Hepatocyte (in vitro differentiated cells): Measurements from ENCODE around the gene PIAS1. TPM values are rescaled to one million over a fixed set of nuclear protein-coding genes. Genes with fewer than 3 reads are reported as not detected.

Experiments
- DNase-seq: peaks from one replicate; pipeline ENCODE4 v3.0.0-alpha.2; 2016; ENCODE audit warnings: low spot score
- H2AFZ ChIP-seq: fragments of 200-600 bp; sonication (generic); 2 replicates; pipeline ENCODE4 v1.6.0; 2016; ENCODE audit warnings: antibody characterized with exemption, mild to moderate bottlenecking
- H3K27ac ChIP-seq: fragments of 200-600 bp; sonication (generic); 2 replicates; pipeline ENCODE4 v1.5.1; 2016; ENCODE audit warnings: mild to moderate bottlenecking
- H3K27me3 ChIP-seq: fragments of 200-600 bp; sonication (generic); 2 replicates; pipeline ENCODE4 v1.6.1; 2016
- H3K36me3 ChIP-seq: fragments of 200-600 bp; sonication (generic); replicated peaks from 2 replicates; pipeline ENCODE4 v1.5.1; 2016; ENCODE audit warnings: low read depth; ENCODE audit not compliant: insufficient read depth
- H3K4me1 ChIP-seq: fragments of 200-600 bp; sonication (generic); 2 replicates; pipeline ENCODE4 v1.5.1; 2016; ENCODE audit warnings: mild to moderate bottlenecking, moderate library complexity; ENCODE audit not compliant: insufficient read depth
- H3K4me2 ChIP-seq: fragments of 200-600 bp; sonication (generic); 2 replicates; pipeline ENCODE4 v1.6.0; 2016
- H3K4me3 ChIP-seq: fragments of 200-600 bp; sonication (generic); 2 replicates; pipeline ENCODE4 v1.5.1; 2016; ENCODE audit warnings: mild to moderate bottlenecking
- H3K79me2 ChIP-seq: fragments of 200-600 bp; sonication (generic); 2 replicates; pipeline ENCODE4 v1.6.0; 2017; ENCODE audit warnings: mild to moderate bottlenecking
- H3K9me2 ChIP-seq: fragments of 200-600 bp; sonication (generic); replicated peaks from 2 replicates; pipeline ENCODE4 v1.6.0; 2017; ENCODE audit warnings: mild to moderate bottlenecking; ENCODE audit not compliant: insufficient read depth
- H3K9me3 ChIP-seq: fragments of 200-600 bp; sonication (generic); 2 replicates; pipeline ENCODE4 v1.5.1; 2016; ENCODE audit warnings: low read depth, mild to moderate bottlenecking
- H4K20me1 ChIP-seq: fragments of 200-600 bp; sonication (generic); 2 replicates; pipeline ENCODE4 v1.6.0; 2016; ENCODE audit warnings: mild to moderate bottlenecking; ENCODE audit not compliant: insufficient read depth, poor library complexity, severe bottlenecking
- CTCF ChIP-seq: fragments of 200-600 bp; sonication (generic); IDR thresholded peaks from 2 replicates; pipeline ENCODE4 v1.5.1; 2016; ENCODE audit warnings: antibody characterized with exemption, mild to moderate bottlenecking; ENCODE audit not compliant: poor library complexity
- EZH2 ChIP-seq: fragments of 200-600 bp; sonication (generic); IDR thresholded peaks from 2 replicates; pipeline ENCODE4 v1.6.1; 2016; ENCODE audit warnings: antibody characterized with exemption, mild to moderate bottlenecking, borderline replicate concordance
- EZH2phosphoT487 ChIP-seq: fragments of 200-600 bp; sonication (generic); IDR thresholded peaks from one replicate; pipeline ENCODE4 v1.6.1; 2018; ENCODE audit warnings: antibody characterized with exemption, mild to moderate bottlenecking, low read depth, moderate library complexity; ENCODE audit not compliant: unreplicated experiment, severe bottlenecking
- WGBS: methylation state at CpG from one replicate; pipeline ENCODE4 v1.1.6; 2016; ENCODE audit warnings: low lambda C conversion rate; ENCODE audit errors: missing lambda C conversion rate; 5-methylcytosine and 5-hydroxymethylcytosine counted together
- polyA plus RNA-seq: library from polyadenylated mRNA; unstranded; fragments of >200 nt; fragmentation: Nextera tagmentation; extraction: Ambion mirVana; gene quantifications from 2 replicates; pipeline ENCODE4 v1.2.1, GENCODE V29; 2016
- total RNA-seq: library from RNA; depleted of rRNA; stranded (reverse); fragments of >200 nt; gene quantifications from 2 replicates; pipeline ENCODE4 v1.2.3, GENCODE V29; 2014

Gene PIAS1
- total and polyA plus RNA-seq, 2 experiments from 2014 or later = 22.6 to 45.4 TPM

- H3K4me2 ChIP-seq = peak overlapping the region; percentile 71
- DNase-seq = no peak
- H3K9me3 ChIP-seq = no peaks in the 10 kb centered on the region
- no peaks in the 10 kb centered on the region for H3K36me3 ChIP-seq
- H3K4me1 ChIP-seq = peaks cover 14% of the 10 kb centered on the region
- peaks cover 99% of the 10 kb centered on the region for H3K79me2 ChIP-seq
- peak overlapping the region; percentile 9 for H3K27ac ChIP-seq
- no peak overlapping the region for H3K4me3 ChIP-seq
- no peaks in the 10 kb centered on the region for H3K9me2 ChIP-seq
- WGBS = 54% methylated on average over 3 of the region's 3 CpGs
- no peak for TF ChIP-seq EZH2phosphoT487
- no peak for TF ChIP-seq EZH2
- TF ChIP-seq CTCF = no peak
- no peak overlapping the region for H2AFZ ChIP-seq
- no peaks in the 10 kb centered on the region for H4K20me1 ChIP-seq
- H3K27me3 ChIP-seq = no peaks in the 10 kb centered on the region
Measured at GRCh38 chr15:68112706-68113105, 58.6 kb downstream of the PIAS1 start.

- Histone ChIP-seq H3K27me3 (no peaks in the 10 kb centered on the region), H3K4me1 (peaks cover 14% of the 10 kb centered on the region), H3K4me3 (no peak overlapping the region), H3K4me2 (peak overlapping the region; percentile 71), H3K36me3 (no peaks in the 10 kb centered on the region), H3K79me2 (peaks cover 99% of the 10 kb centered on the region), H2AFZ (no peak overlapping the region), H4K20me1 (no peaks in the 10 kb centered on the region), H3K9me2 (no peaks in the 10 kb centered on the region), H3K9me3 (no peaks in the 10 kb centered on the region), H3K27ac (peak overlapping the region; percentile 9)
- TF ChIP-seq EZH2 (no peak), CTCF (no peak), EZH2phosphoT487 (no peak)
- peak; percentile 13 for DNase-seq
Measured at GRCh38 chr15:68113273-68113672, 59.2 kb downstream of the PIAS1 start.

- H3K4me2 ChIP-seq = peak overlapping the region; percentile 71
- H3K4me3 ChIP-seq = no peak overlapping the region
- H3K27me3 ChIP-seq = no peaks in the 10 kb centered on the region
- peaks cover 14% of the 10 kb centered on the region for H3K4me1 ChIP-seq
- peak overlapping the region; percentile 47 for H3K27ac ChIP-seq
- no peaks in the 10 kb centered on the region for H3K9me3 ChIP-seq
- H3K36me3 ChIP-seq = no peaks in the 10 kb centered on the region
- H2AFZ ChIP-seq = no peak overlapping the region
- H3K79me2 ChIP-seq = peaks cover 99% of the 10 kb centered on the region
- H4K20me1 ChIP-seq = no peaks in the 10 kb centered on the region
- WGBS = 71% methylated on average over 1 of the region's 1 CpG
- DNase-seq = no peak
- H3K9me2 ChIP-seq = no peaks in the 10 kb centered on the region
- TF ChIP-seq CTCF (no peak), EZH2phosphoT487 (no peak), EZH2 (no peak)
Measured at GRCh38 chr15:68113751-68114150, 59.6 kb downstream of the PIAS1 start.

GRCh38 chr15:68114356-68114755 is 60.2 kb downstream of the PIAS1 start:
- Histone ChIP-seq H3K4me1 (peaks cover 14% of the 10 kb centered on the region), H4K20me1 (peaks cover 2% of the 10 kb centered on the region), H3K4me3 (no peak overlapping the region)

More at GRCh38 chr15:68114356-68114755, 60.2 kb downstream of the PIAS1 start:
- no peak for TF ChIP-seq EZH2
- no peak for TF ChIP-seq EZH2phosphoT487
- no peak for TF ChIP-seq CTCF
- H3K27me3 ChIP-seq = no peaks in the 10 kb centered on the region
- H3K79me2 ChIP-seq = peaks cover 97% of the 10 kb centered on the region
- no peak for DNase-seq
- H3K9me2 ChIP-seq = no peaks in the 10 kb centered on the region
- H3K4me2 ChIP-seq = peak overlapping the region; percentile 71
- H3K9me3 ChIP-seq = no peaks in the 10 kb centered on the region
- peak overlapping the region; percentile 47 for H3K27ac ChIP-seq
- no peak overlapping the region for H2AFZ ChIP-seq
- WGBS = 42% methylated on average over 1 of the region's 1 CpG
- no peaks in the 10 kb centered on the region for H3K36me3 ChIP-seq
